GM19455 (cell line): Measurements from ENCODE around the gene CNOT6L.
"Not testable (repeated sequence)": the region's sequence is repeated elsewhere in the genome, so short reads cannot be mapped to it uniquely, and the experiment has no call there.

Experiments
- ATAC-seq: cut with Tn5 transposase; IDR thresholded peaks from one replicate; pipeline ENCODE4 v1.9.1; 2021; ENCODE audit not compliant: unreplicated experiment

The CNOT6L gene

DNA sequence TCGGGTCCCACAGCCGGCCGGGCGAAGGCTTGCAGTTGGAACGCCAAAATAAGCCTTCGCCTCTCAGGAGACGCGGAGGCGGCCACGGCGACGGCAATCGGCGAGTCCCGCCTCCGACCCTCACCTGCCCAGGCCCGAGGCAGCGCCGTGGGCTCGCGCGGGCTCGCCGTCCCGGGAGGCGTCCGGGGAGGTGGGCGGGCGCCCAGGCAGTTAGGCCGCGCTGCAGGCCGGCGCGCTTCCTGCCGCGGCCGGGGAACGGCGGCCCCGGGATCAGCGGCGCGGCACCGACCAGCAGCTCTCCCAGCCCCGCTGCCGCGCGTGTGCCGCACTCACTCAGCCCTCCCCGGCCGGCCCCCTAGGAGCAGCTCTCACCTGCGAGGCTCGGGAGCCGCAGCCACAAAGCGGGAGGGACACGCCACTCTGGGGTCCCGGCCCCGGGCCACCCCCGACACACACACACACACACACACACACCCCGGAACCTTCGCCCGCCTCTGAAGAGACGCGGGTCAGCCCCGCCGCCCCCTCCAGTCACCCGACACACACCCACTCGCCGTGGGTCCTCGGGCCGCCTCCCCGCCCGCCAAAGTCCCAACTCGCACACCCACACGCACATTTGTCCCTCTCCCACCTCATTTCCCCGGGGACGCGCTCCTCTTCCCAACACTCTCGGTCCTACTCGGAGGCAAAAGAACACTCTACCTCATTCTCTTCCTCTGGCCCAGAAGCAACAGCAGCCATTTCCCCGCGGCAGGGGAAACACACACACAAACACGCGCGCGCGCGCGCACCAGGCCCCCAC, at the start of gene CNOT6L:
TSS of gene CNOT6L (minus strand) at position 767 of the 802 bp plus-strand sequence. CDS start at position 707, 60 bp downstream.
- peak; percentile 34 for ATAC-seq

DNA sequence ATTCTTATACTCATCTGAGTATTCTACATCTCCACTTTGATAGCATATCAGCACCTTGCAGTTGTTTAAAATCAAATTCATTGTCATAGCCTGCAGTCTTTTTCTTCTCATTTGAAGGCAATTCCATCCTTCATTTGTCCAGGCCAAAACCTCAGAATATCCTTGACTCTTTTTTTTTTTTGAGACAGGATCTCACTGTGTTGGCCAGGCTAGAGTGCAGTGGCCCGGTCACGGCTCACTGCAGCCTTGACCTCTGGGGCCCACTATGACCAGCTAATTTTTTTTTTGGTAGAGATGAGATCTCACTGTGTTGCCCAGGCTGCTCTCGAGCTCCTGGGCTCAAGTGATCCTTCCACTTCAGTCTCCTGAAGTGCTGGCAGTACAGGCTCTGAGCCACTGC, 46.1 kb upstream of the CNOT6L start:
- ATAC-seq: no peak

DNA sequence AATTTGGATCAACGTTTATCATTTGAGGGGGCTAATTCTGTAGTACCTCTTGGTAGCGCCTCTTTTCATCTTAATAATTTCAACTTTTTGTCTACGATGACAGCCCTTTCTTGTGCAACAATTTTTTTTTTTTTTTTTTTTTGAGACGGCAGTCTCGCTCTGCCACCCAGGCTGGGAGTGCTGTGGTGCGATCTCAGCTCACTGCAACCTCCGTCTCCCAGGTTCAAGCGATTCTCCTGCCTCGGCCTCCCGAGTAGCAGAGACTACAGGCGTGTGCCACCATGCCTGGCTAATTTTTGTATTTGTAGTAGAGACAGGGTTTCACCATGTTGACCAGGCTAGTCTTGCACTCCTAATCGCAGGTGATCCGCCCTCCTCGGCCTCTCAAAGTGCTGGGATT, 44.2 kb upstream of the CNOT6L start:
- not testable (repeated sequence) for ATAC-seq

DNA sequence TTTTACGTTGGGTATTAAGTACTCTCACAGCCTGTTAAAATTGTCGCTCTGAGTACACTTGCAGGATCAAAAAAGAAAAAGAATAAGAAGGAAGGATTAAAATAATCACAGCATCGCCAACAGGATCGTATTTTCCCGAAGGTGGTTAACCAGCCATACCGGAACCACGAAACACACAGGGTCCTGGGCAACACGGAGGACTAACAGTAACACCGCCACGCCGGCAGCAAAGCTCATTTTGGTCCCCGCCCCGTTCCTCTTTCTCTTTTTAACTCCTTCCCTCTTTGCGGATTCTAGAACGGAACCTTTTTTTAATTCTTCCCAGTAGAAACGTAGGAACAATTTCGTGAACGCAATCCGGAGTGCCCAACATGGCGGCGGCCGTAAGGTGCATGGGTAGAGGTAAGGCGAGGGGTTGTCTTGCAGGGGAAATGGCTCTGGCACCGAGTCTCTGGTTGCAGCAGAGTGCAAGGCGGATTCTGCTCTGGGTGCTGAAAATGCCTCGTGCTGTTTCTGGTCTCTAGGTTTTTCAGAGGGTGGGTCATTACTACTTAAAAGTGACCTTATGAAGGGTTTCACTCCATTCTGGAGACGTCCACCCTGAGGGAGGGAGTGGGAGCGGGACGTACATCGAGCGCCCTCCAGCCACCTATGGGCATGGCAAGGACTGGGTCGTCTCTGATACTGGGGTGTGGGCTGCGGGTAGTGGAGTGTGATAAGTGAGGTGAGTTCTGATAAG, 43.5 kb upstream of the CNOT6L start, which contains the start of gene MRPL1:
TSS of gene MRPL1 (plus strand) at position 353 of the 739 bp plus-strand sequence. CDS start at position 372, 19 bp downstream.
- peak; percentile 85 for ATAC-seq

DNA sequence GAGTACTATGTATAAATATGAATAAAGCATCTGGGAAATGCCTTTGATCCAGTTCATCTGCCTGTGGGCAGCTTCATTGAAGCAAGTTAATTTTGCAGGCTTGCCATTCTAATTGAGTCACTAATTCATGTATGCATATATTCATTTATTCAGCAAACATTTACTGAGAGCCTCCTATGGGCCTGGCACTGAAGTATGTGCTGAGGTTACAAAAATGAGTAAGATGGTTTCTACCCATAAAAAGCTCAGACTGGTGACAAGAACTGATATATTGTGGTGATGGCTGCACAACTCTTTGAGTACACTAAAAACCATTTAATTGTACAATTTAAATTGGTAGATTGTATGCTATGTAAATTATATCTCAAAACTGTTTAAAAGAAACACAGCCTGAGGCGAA, 42.3 kb upstream of the CNOT6L start:
- no peak for ATAC-seq

DNA sequence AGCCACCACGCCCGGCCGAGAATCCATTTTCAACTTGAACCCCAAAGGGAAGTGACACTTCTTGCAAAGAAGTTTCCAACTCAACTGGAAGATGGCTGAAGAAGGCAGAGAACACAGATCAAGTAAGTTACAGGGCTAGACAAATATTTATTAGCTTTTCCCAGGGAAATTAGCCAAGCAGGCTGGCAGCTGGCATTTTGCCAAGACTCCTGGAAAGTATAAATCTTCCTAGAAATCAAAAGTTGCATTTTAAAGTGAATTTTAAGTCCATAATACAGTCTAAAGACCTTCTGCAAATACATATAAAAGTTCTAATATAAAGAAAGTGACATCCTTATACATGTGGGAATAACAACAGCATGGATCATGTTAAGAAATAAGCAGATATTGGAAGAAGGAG, 40.1 kb upstream of the CNOT6L start:
- no peak for ATAC-seq

DNA sequence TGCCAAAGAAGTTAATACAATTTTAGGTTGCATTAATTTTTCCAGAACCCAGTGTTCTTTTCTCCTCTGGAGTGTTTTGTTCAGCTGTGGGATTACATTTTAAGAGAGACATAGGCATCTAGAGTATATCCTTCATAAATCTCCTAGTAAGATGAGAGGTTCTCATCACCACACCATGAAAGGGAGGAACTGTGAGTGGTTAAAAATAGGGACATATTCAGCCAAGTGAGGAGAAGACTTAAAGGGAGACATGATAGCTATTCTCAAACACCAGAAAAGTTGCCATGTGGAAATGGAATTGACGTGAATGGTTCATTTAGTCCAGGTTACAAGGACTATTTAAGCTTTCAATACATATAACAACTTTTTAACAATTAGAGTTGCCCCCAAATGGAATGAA, 37.0 kb upstream of the CNOT6L start:
- ATAC-seq: no peak

DNA sequence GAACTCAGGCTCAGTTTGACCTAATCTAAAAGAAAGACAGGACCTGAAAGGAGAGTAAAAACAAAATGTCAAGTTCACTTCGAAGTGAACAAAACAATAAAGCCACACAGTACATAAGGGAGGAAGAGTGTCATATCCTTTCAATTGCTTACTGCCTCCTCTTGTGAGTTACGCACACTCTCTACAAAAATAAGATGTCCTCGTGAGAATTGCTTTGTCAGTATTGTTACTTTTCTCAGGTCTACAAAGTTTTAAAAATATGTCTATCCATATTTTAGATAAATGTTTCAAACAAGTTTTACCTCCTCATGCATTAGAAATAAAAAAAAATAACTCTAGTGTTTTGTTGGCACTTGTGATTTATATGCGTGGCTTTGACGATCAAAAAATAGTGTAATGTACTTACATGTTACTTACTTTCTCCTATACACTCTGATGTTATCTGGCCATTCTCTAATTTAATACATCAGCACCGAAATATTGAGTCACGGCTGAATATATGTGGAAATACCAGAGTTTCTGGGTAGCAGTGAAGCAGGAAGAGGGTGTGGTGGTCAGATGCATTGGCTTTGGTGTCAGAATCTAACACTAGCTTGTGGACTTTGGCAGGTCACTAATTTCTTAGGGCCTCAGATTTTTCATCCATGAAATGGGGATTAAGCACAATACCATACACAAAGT, 35.4 kb upstream of the CNOT6L start:
- no peak for ATAC-seq

DNA sequence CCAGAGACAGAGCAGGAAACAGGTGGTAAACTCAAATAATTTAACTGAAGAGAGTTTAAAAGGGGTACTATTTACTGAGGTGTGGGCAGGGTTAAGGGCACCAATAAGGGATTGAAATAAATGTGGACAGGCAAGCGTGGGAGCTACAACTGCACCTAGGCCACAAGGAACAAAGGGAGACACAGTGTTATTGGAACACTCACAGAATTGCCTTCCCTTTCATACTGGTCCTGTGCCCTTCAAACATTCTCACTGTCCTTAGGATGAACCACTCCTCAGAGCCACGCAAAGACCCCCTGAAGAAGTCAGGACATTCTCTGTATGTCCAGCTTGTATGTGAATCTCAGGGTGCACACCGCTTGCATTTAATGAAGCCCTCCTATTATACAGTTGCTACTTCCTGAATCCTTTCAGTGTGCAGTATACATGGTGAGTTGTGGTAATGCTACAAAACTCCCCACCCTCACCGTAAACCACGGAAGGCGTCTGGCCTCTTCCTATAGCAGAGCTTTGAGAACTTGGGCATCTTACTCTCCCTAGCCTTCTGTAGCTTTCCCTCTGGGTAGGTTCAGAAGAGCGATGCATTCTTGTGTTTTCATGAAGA, 33.8 kb upstream of the CNOT6L start:
- ATAC-seq: no peak

DNA sequence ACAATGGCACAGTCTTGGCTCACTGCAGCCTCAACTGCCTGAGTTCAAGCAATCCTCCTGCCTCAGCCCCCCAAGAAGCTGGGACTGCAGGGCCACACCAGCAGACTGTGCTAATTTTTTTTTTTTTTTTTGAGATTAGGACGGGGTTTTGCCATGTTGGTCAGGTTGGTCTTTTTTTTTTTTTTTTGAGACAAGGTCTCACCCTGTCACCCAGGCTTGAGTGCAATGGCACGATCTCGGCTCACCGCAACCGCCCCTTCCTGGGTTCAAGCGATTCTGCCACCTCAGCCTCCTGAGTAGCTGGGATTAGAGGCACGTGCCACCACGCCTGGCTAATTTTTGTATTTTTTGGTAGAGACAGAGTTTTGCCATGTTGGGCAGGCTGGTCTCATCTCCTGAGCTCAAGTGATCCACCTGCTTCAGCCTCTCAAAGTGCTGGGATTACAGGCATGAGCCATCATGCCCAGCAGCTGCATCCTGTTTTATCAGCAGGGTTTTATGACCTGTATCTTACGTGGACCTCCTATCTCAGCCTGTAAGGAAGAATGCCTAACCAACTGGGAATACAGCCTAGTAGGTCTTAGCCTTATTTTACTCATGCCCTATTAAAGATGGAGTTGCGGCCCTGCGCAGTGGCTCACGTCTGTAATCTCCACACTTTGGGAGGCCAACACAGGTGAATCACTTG, 30.3 kb upstream of the CNOT6L start:
- ATAC-seq: no peak

DNA sequence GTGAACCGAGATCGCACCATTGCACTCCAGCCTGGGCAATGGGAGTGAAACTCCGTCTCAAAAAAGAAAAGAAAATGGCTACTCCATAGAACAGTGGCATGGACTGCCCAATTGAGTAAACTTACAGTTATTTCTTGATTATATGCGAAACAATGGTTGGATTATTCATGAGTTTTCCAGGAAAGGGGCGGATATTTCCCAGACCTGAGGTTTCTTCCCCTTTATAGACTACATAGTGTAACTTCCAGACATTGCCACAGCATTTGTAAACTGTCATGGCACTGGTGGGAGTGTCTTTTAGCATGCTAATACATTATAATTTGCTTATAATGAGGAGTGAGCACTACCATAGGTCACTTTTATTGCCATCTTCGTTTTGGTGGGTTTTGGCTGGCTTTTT, 29.3 kb upstream of the CNOT6L start:
- ATAC-seq: no peak

DNA sequence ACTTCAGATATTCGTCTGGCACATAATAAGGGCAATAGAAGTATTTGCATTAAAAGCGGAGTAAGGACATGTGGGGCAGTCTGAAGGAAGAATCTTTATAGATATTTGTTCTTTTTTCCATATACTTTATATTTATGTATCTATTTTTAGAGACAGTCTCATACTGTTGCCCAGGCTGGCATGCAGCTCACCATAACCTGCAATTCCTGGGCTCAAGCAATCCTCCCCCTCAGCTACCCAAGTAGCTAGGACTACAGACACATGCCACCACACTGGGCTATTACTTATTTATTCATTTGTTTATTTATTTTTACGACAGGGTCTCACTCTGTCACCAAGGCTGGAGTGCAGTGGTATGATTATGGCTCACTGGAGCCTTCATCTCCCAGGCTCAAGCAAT, 26.8 kb upstream of the CNOT6L start:
- ATAC-seq: no peak

DNA sequence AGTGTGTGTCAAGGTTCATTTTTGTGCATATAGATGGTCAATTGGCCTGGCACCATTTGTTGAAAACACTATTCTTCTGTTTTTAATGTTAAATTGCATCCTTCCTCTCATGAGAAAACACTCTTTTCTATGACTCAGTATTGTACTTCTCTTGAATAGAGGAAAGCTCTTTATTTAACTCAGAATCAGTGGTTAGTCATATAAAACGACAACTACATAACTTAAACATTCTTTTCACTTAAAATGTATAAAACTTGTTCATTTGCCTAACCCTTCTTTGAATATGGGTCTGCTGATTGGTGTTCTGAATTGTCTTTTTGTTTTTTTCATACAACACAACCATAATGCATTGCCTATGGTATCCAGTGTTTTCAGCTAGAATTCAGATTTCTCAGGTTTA, 26.2 kb upstream of the CNOT6L start:
- no peak for ATAC-seq

DNA sequence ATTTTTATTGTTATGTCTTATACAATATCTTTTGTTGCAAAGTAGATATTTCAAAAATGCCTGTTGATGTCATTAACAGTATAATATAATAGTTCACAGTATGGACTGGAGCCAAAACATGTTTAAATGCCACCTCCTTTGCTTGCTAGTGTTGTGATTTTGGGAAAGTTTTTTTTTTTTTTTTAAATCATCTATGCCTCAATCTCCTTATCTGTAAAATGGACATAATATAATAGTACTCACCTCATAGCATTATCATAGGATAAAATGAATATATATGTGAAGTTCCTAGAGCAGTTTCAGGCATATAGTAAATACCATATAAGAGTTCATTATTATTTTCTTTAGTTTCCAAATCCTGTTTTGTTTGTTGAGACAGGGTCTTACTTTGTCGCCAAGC, 25.2 kb upstream of the CNOT6L start:
- ATAC-seq: no peak

DNA sequence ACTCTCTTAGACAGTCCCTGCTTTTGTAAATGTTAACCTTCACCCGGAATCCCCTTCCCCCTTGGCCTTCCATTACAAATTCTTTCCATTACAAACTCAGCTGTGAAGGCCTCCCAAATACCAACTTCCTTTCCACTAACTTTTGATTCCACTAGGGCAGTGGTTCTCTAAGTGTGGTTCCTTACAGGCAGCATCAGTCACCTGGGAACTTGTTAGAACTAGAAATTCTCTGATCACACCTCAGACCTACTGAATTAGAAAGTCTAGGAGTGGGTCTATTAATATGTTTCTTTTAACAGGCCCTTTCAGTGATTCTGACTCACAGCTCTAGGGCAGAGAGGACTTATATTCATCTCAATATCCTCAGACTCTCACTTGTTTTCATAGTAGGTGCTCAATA, 24.5 kb upstream of the CNOT6L start:
- no peak for ATAC-seq

DNA sequence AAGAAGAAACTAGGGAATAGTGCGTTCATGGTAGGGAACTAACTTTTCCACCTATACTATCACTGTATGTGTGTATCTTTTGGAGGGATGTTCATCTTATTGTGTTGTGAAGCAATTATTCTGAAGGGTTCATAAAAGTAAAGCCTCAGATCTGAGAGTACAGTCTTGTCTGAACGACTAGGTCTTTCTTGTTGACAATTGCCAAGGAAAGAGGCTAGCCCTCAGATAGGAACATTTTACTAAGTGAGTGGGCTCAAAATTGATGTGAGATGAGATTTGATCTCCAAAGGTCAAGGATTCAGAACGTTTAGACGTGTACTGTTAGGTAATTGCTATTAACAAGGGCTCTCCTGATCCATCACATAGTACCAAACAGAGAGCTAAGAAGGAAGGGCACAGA, 15.2 kb upstream of the CNOT6L start:
- ATAC-seq: no peak

DNA sequence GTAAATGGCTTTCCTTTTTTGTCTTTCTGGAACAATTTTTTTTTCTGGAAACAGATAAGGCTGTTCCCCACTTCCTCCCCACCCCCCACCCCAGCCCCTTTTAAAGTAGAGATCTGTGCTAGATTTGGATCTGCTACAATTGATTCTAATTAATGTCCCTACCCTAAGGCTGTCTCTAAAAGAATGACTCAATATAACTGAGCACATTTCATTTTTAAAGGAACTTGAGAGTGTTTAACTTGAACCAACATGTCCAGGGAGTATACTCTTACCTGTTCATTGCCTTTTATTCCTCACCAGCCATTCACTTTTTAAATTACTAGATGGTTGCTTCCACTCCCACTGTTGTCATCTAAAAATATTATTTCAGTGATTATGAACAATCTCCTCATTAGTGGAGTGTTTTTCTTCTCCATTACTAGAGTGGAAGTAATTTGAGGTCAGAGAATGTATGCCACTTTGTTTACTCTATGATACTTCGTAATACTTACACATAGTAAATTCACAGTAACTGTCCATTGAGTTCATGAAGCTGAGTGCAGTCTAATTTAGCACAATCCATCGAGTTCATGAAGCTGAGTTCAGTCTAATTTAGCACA, 14.1 kb upstream of the CNOT6L start:
- no peak for ATAC-seq

DNA sequence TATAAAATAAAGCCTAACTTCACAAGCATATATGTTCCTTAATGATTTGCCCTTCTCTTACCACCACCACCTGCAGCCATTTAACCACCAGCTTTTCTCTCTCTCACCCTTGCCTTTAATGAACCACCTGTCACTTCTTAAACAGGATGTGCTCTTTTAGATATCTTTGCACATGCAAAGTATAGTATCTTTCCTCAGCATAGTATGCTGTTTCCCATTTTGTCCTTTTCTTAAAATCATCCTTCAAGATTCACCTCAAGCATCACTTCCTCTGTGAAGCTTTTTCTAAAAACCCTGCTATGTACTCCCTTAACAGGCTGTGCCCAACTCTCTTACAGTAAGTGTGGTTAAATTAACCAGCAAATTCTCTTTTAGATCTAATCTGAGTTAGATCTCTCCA, 8.2 kb upstream of the CNOT6L start:
- ATAC-seq: no peak

DNA sequence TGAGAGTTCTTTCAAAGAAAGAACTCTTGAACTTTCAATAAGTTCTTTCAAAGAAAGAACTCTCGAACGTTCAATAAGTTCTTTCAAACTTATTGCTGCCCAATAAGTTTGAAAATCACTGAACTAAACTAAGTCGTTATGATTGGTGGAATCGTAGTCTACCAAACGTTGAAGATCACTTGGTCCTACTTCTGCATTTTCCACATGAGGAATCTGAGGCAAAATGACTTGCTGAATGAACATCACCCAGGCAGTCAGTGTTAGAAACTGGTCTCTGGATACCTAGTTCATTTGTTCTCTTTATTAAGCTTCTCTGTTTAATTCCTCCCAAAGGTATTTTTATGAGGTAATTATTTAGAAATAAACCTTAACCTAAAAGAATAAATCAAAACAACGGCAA, 7.1 kb upstream of the CNOT6L start:
- no peak for ATAC-seq

DNA sequence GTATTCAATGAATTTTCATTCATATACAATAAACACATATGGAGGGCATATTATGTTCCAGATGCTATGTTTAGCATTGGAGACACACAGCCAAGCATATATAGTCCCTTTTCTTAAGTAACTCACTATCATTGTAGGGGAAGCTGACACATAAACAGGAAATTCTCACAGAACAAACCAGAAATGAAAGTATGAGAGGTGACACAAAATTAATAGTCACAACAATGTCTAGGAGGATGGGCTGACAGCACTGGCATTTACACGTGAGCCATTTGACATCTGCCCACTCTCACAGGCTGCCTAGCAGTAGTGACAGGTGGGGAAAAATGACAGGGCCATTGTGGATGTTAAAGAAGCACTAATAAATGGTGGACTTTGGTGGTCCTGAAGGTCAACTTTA, 2.6 kb upstream of the CNOT6L start:
- ATAC-seq: no peak
